Measurements from ENCODE around the gene CNGA2.

The CNGA2 gene

DNA sequence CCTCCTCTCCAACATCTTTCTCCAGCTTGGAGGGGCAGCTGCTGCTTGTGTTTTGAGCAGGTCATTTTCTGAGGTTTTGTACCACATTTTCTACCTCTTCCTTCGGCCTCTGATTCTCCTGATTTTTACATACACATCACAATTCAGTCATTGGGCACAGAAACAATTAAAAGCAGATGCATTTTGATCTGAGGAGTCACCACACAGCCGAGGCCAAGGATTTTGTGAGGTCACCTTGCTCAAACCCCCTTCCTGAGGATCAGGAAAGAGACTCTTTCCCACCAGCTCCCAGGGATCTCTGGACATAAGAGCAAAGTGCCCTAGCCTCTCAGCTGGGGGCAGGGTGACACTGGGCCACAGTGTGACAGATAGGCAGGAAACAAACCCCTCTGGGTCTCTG, 24.1 kb upstream of the CNGA2 start:
- no peak for DNase-seq (ENCODE audit: low read depth)
- no peak for TF ChIP-seq CTCF (IDR thresholded peaks at IDR 0.05; ENCODE audit: insufficient read depth, low read depth, low read length, missing control alignments)
- H3K4me3 ChIP-seq (ENCODE audit: low read depth, low read length), result no peak overlapping the region

- no peak overlapping the region for H3K4me3 ChIP-seq (ENCODE audit: low read depth, low read length)
- TF ChIP-seq CTCF (IDR thresholded peaks at IDR 0.05; ENCODE audit: insufficient read depth, low read depth, low read length, missing control alignments), result no peak
- DNase-seq (ENCODE audit: low read depth), result no peak
Observed at GRCh38 chrX:151711154-151711553, 23.4 kb upstream of the CNGA2 start.

DNA sequence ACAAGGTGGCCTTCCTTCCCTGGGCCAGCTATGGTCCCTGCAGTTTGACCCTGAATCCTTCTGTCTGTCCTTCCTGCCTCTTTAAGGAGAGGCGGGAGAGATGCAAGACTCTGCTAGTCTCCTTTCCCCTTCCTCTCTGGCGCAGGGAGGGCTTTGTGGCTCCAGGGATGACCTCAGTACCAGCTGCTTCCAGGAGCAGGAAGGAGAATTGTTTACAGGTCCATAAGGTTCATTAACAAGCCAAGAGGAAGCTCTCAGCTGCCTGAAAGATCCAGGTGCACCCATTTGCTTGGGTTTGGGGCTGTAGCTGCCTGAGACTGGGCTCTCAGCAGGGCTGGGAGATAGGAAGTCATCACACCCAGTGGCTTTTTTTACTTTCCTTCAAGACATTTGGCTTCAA, 22.8 kb upstream of the CNGA2 start:
- no peak for TF ChIP-seq CTCF (IDR thresholded peaks at IDR 0.05; ENCODE audit: insufficient read depth, low read depth, low read length, missing control alignments)
- H3K4me3 ChIP-seq (ENCODE audit: low read depth, low read length), result no peak overlapping the region
- no peak for DNase-seq (ENCODE audit: low read depth)

GRCh38 chrX:151712253-151712652, 22.3 kb upstream of the CNGA2 start:
- H3K4me3 ChIP-seq (ENCODE audit: low read depth, low read length), result no peak overlapping the region
- no peak for DNase-seq (ENCODE audit: low read depth)
- TF ChIP-seq CTCF (IDR thresholded peaks at IDR 0.05; ENCODE audit: insufficient read depth, low read depth, low read length, missing control alignments), result no peak

- peak; percentile 48 for TF ChIP-seq CTCF (IDR thresholded peaks at IDR 0.05; ENCODE audit: insufficient read depth, low read depth, low read length, missing control alignments)
- H3K4me3 ChIP-seq (ENCODE audit: low read depth, low read length), result no peak overlapping the region
- peak; percentile 21 for DNase-seq (ENCODE audit: low read depth)
Observed at GRCh38 chrX:151713849-151714248, 20.7 kb upstream of the CNGA2 start.

DNA sequence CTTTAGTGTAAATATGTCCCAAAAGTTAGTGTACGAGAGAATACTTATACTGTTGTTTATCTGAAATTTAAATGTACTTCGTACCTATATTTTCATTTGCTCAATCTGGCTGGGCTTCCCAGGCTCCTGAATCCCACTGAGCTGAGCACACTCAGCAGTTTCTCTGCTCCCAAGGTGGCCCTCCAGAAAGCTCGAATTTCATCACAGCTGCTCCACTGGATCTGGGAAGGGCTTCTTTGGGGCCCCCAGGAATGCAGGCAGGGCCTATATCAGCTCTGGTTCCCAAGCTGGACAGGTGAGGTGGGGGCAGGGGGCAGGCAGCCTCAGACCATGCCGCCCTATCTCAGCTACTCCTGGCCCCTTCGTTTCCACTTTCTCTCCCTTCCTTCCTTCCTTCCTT, 20.2 kb upstream of the CNGA2 start:
- DNase-seq (ENCODE audit: low read depth), result no peak
- no peak overlapping the region for H3K4me3 ChIP-seq (ENCODE audit: low read depth, low read length)
- TF ChIP-seq CTCF (IDR thresholded peaks at IDR 0.05; ENCODE audit: insufficient read depth, low read depth, low read length, missing control alignments), result no peak

DNA sequence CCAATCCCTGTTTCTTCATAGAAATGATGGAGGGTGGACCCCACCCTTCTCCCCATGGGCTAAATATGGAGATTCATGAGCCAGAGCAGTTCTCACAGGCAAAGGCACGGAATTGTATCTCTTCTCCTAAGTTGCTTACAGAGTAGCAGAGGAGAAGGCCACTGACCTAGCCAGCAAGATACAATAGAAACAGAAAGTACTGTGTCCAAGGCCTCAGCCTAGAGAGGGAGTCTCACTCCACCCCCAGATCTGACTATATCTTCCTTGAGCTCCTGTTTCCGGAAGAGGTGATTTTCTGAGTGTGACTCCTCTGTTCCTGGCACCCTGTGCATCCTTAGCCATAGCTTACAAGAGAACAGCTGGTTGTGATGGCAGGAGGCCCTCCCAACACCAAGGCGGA, 18.8 kb upstream of the CNGA2 start, which contains the start of gene FATE1:
Gene FATE1, plus strand, starts transcription at position 284 of the 400 bp plus-strand sequence. Its CDS starts 85 bp downstream, at position 369.
- DNase-seq (ENCODE audit: low read depth), result no peak
- no peak within 1 kb of the TSS for H3K4me3 ChIP-seq (ENCODE audit: low read depth, low read length)
- TF ChIP-seq CTCF (IDR thresholded peaks at IDR 0.05; ENCODE audit: insufficient read depth, low read depth, low read length, missing control alignments), result no peak
